Measurements from ENCODE around the gene BSDC1. TPM values are rescaled to one million over a fixed set of nuclear protein-coding genes. Genes with fewer than 3 reads are reported as not detected.

Gene BSDC1
- total RNA-seq, 1 donor from 2014 or later, result 60.2 TPM

DNA sequence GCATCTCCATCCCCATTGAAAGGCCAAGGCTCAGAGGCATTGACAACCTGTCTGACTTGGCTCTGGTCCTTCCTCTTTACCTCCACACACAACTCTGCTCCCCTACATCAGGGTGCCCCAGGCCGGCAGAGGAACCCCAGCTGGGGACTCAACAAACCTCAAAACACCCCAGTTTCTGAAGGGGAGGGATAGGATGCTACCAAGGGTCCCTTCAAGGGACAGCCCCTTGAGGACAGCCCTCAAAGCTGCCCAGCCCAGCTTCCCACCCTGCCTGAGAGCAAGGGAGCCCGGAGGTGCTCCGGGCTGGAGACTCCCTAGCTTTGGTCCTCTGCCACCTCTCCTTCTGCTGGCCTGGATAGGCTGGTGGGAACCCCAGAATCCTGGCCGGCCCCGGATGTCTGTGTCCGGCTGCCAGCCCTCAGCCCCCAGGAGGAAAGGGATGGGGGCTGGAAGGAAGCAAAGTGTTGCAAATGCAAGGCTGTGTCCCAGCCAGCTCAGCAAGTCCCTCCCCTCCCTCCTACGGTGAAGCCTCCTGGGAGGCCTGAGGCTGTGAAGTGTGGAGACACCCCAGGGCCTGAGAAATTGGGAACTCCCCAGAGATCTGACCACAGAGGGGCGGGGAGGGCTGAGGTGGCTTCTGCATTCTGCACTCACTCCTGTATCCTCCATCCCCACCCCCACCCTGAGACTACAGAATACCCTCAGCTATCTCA, 57.1 kb downstream of the BSDC1 start:
- DNase-seq (ENCODE audit: low spot score), result no peak

DNA sequence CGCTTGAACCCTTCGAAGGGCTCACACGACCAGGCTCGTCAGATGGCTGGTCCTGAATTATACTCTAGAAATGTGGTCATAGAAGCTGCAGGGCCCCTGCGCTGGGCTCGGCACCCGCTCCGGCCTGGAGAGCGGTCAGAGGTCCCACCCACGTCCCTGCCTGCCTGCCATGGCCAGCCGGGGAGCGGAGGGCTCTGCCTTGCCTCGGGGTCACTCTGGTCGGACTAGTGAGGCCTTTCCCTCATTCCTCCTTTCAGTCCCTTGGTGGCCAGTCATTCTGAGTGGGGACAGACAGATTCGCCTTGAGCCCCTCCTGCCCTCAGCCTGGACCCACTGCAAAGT, 57.7 kb downstream of the BSDC1 start:
- DNase-seq (ENCODE audit: low spot score), result no peak

DNA sequence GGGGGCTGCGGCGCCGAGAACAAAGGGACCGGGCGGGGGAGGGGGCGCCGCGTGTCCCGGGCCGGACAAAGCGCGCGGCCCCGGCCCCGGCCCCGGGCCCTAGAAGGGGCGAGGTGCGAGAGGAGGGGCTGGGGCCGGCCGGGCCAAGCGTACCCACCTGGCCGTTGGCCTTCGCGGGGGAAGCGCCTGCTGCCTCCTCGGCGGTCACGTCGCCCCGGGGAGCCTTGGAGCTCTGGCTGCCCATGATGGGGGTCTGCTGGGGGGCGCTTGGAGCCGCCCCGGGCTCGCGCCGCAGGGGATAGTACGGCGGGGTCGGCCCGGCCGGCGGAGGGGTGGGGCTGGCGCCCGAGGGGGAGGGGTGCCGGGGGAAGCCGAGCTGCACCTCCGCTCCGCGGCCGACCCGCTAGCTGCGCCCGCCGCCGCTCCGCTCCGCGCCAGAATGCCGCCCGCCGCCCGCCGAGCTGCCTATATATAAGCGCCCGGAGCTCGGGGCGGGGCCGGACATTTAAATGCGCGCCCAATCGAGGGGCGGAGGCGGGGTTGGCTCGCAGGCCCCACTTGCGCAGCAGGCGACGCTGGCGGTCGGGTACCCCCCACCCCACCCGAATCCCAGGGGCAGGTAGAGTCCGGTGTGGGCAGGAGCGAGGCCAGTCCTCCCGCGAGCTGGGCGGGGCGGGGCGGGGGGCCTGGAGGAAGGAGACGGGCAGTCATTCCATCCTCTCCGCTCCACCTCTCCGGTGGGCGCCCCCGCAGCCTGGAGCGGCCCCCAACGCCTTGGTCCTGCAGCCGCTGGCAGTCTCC, 58.3 kb downstream of the BSDC1 start, which contains the start of gene MARCKSL1:
MARCKSL1 (minus strand) TSS at position 444 of the 801 bp plus-strand sequence; CDS start at position 244, 200 bp downstream.
- DNase-seq (ENCODE audit: low spot score), result peak; percentile 77

- no peak for DNase-seq (ENCODE audit: low spot score)
Measured at GRCh38 chr1:32335535-32335789, 58.8 kb downstream of the BSDC1 start.

- no peak for DNase-seq (ENCODE audit: low spot score)
Measured at GRCh38 chr1:32334864-32335534, 59.2 kb downstream of the BSDC1 start.

GRCh38 chr1:32334274-32334861, 59.9 kb downstream of the BSDC1 start:
- DNase-seq (ENCODE audit: low spot score), result no peak

DNA sequence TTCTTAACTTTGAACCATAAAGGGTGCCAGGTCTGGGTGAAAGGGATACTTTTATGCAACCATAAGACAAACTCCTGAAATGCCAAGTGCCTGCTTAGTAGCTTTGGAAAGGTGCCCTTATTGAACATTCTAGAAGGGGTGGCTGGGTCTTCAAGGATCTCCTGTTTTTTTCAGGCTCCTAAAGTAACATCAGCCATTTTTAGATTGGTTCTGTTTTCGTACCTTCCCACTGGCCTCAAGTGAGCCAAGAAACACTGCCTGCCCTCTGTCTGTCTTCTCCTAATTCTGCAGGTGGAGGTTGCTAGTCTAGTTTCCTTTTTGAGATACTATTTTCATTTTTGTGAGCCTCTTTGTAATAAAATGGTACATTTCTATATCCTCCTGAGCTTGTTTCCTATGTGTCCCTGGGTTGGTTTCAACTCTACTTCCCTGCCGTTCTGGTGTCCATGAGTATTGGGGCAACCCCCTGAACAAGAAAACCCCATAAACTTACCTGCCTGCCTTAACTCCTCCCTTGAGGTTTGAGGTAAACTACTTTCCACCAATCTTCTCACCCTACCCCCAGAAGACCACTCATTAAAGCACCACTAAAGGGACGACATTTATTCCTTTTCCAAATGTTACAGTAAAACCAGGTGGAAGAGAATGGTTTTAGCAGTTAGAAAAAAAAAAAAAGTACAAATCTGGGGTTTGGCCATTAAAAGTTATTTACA, 60.8 kb downstream of the BSDC1 start:
- DNase-seq (ENCODE audit: low spot score), result no peak

DNA sequence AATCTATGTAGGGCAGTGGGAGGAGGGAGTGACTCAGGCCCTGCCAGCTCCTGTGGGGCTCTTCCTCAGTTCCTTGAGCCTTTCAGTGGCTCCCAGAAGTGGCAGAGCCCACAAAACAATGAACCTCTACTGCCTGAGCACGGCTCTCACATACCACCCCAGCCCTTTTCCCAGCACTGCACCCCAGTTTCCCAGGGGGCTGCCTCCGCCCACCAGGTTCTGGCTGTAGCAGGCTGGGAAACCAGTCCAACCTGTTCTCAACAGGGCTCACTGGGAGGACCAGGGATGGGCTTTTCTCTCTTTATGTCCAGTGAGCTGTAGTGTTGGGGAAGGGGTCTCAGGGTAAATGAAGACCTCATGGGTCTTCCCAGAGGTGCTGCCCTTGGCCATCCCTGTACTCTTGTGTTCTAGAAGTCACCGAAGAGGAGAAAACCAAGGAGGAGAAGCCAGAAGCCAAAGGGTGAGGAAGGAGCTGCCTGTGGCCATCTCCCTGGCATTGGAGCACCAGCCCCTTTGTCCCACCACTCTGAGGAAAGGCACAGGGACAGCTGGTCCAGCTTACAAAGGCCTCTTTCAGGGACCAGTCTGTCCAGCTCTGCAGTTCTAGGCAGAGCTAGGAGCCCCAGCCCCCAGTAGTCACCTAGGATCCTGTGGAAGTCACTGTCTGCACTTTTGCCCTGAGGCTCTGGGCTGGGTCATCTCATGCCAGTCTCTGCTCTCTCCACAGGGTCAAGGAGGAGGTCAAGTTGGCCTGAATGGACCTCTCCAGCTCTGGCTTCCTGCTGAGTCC, 61.8 kb downstream of the BSDC1 start:
- no peak for DNase-seq (ENCODE audit: low spot score)

- DNase-seq (ENCODE audit: low spot score), result no peak
Measured at GRCh38 chr1:32331549-32331948, 62.7 kb downstream of the BSDC1 start.

DNA sequence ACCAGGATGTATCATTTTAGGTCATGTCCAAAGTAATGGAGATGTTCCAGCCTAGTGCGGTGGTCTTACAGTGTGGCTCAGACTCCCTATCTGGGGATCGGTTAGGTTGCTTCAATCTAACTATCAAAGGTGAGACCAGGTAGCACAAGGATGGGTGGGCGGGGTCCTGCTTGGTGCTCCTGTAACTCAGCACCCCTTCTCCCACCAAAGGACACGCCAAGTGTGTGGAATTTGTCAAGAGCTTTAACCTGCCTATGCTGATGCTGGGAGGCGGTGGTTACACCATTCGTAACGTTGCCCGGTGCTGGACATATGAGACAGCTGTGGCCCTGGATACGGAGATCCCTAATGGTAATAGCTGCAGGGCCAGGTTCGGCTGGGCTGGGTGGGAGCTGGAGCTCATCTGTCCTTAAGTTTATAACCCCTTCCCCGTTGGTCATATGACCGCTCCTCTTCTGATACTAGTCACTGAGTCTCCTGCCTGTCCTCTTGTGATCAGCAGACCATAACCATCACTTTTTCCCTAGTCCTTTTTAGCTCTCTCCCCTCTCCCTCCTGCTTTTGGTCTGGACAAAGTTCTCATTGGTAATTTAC, 63.6 kb downstream of the BSDC1 start:
- no peak for DNase-seq (ENCODE audit: low spot score)

- DNase-seq (ENCODE audit: low spot score), result no peak
Measured at GRCh38 chr1:32329931-32330466, 64.2 kb downstream of the BSDC1 start.

GRCh38 chr1:32327204-32327603, 67.0 kb downstream of the BSDC1 start:
- DNase-seq (ENCODE audit: low spot score), result no peak

DNA sequence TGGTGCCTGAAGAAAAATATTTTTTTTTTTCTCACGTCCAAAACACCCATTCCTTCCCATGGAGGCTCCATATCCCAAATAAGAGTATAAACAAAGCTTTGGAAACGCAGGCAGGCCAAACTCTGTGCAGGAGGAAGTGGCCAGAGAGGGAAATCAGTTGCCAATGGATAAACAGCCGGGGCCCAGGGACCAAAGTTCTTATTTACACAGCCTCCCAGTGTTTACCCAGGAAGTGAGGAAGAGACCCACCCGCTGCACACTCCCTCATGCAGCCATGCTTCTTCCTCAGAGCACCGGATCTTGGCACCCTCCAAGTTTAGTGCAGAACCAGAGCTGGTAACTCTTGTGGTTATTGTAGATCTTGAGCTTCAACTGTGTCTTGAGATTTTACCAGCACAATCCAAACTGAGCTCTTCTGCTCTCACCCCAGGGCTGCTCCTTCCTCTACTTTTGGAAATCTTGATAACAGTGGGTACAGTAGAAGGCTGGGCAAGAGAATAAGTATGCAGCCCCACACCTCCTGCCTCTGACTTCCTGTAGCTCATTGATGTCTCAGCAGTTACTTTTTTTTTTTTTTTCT, 72.4 kb downstream of the BSDC1 start:
- no peak for DNase-seq (ENCODE audit: low spot score)

DNA sequence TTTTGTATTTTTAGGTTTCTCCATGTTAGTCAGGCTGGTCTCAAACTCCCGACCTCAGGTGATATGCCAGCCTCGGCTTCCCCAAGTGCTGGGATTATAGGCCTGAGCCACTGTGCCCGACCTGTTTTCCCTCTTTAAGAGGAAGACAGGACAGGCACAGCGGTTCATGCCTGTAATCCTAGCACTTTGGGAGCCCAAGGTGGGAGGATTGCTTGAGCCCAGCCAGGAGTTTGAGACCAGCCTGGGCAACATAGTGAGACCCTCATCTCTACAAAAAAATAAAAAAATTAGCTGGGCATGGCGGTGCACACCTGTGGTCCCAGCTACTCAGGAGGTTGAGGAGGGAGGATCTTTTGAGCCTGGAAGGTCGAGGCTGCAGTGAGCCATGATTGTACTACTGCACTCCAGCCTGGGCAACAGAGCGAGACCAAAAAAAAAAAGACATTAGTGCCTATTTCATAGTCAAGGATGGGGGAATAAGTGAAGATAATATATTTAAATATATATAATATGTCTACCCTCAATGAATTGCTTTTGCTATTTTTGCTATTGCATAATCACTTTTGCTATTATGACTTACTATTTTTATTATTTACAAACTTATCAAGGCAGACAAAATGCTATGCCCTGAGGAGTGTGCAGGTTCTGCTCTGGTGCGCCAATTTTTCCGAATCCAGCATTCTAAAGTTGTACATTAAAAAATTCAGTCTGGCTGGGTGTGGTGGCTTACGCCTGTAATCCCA, 75.9 kb downstream of the BSDC1 start:
- no peak for DNase-seq (ENCODE audit: low spot score)

DNA sequence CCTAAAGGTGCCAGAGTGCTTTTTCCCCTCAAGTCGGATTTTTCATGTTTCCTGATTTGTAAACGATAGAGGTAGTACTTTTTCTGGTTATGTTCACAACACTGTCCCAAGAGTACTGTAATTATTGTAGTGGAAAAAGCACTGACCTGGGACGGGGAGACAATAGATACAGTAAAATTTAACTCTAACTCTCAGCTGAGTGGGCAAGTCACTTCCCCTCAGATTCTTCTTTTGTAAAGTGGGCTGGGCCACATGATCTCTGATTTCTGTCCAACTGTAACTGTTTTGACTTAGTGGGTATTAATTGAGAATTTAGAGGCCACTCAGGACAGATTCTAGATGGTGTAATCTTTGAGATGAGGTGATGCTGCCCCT, 77.4 kb downstream of the BSDC1 start:
- DNase-seq (ENCODE audit: low spot score), result no peak

Data from umbilical cord (tissue), 2 donors.